T-helper 9 cell (primary cell): ENCODE data around the gene CUL2.
"Not testable (repeated sequence)": the region's sequence is repeated elsewhere in the genome, so short reads cannot be mapped to it uniquely, and the experiment has no call there.

Experiments used
- DNase-seq: peaks from one replicate; pipeline ENCODE4 v3.0.0-alpha.2; 2020
- total RNA-seq, 2 donors: gene quantifications; one replicate each; lab custom pipeline; 2026; lab: John Stamatoyannopoulos, UW

Gene CUL2
- total RNA-seq: 59.1 to 63.0 reads per million in 2 donors

DNA sequence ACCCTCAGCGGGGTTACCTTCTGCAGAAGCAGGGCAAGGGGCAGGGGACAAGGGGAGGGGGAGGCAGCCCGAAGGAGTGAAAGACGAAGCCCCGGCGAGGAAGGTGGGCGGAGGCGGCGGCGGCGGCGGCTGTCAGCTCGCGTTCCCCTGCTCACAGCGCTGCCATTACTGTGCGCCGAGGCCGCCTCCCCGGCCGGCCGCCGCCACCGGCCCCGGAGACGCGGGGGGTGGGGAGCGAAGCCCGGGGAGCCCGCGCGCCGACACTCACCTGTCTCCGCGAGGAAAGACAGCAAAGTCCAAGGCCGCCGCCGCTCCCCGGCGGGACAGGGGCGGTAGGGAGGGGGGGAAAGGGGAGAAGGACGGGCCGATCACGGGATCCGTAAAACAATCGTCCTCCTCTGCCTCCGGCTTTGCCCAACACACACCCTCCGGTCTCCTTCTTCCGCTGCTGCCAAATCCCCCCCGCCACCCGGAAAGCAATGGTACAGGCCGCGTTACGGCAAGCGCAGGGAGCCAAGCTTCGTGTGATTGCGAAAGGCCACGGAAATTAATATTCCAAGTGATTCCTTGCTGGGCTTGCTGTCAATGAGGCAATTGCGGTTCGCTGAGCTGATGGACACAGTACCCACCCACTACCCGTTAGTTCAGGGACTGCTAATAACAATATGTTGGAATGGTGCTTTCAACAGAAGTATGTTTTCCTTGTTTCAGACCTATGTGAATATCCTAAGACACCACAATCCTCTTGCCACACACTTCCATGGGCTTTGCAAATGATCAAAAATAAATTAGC lies at the start of gene CUL2:
Gene CUL2 (minus strand): TSS at position 180 of the 793 bp plus-strand sequence. CDS start 19,024 bp downstream, outside the sequence.
- peak; percentile 89 for DNase-seq

DNA sequence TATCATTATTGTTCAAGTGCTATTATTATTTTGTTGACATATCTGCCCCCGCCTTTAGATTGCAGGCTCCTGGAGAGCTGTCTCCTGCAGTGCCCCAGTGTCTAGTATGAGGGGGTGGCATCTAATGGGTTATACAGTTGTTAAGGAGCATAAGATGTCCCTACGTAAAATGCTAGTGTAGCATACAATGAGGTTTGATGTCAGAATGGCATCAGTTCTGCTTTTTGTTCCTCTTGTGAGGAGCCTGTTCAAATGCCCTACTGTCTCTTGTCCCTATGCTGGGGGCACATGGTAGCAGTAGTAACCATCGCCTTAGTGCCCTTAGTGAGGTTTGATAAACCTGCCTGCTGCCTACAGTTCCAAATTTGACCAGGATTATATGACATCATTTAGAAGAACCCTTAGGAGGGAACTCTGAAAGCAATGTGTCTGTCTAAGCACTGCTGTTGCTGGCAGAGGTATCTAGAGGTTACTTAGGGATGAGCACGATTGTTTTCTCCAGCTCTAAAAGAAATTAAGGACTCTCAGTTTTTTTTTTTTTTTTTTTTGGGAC lies 46.2 kb upstream of the CUL2 start:
- DNase-seq: no peak

DNA sequence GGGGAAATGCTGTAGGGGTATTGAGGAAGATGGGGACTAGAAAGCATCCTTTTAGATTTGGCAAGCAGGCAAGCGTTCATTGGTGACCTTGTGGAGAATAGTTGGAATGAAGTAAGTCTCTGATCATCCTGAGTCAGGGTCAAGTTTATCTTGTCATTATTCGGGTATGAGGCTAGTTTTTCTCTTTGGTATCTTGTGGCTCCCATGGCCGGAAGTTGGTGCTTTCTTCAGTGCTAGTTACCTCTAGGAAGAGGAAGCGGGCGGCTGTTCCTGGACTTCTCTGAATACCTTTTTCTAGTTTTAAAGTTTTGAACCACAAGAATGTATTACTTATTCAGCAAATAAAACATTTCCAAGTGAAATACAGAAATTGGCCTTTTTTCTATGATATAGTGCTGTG lies 45.7 kb upstream of the CUL2 start:
- no peak for DNase-seq

DNA sequence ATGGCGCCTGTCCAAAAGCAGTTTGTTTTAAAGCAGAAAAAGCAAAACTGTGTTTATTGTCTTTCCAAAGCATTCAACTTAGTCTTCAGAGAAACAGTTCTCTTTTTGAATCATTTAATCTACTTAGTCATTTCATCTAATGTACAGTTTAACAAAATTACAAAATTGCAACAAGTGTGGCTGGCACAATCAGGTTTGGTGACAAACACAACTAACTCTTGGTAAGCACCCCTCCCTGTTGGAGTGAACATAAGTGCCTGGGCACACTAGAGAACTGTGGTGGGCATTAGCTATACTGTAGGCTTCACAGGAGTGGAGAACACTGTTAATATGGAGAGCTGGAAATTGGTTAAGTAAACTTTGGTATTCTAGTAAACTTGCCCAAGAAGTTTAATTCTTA lies 43.4 kb upstream of the CUL2 start:
- no peak for DNase-seq

DNA sequence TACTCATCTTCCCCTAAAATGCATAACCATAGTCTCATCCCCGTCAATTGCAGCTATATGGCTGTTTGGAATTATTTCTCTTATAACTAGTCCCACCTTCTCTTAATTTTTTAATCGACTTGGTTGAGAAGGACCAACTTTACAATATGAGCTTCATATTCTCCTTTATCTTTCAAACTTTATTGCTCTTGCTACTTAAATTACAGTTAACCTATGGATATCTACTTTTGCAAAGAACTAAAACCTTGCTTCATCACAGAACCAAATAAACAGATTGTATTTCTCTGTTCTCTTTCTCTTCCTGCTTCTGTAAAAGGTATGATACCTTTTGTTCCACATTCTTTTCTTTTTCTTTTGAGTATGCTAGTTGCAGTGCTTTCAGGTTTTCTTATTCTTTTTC lies 42.6 kb upstream of the CUL2 start:
- no peak for DNase-seq

DNA sequence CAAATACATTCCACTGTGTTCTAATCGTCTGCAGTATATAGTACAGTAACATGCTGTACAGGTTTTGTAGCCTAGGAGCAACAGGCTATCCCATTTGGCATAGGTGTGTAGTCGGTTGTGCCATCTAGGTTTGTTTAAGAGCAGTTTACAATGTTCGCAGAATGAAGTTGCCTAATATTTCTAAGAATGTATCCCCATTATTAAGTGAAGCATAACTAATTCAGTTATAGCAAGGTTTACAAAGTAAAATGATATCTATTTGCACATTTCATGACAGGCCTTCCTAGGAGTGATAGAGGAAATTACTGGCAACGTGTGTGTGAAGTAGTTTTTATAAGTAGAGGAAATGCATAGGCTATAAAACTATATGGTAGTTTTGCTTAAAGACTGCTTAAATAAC lies 40.5 kb upstream of the CUL2 start:
- DNase-seq: no peak

DNA sequence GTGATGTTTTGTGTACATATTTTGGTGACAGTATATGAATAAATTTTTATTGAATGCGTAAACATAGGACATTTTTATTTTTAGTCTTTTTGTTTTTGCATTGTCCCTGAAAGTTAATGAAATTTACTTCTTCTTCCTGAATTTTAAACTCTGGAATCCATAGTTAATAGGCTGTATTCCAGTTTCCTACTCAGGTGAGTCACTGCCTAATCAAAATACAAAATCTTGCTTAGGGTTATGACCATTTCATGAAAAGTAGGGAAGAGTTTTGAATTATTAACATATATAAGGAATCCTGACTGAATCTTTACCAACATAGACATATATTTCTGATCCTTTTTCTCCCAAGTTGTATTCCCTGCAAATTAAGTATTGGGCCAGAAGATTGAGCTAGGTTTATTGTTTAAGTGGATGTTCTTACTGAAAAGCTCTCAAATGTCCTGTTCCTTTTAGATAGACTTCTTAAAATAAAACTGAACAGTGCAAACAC lies 39.1 kb upstream of the CUL2 start:
- DNase-seq: no peak

DNA sequence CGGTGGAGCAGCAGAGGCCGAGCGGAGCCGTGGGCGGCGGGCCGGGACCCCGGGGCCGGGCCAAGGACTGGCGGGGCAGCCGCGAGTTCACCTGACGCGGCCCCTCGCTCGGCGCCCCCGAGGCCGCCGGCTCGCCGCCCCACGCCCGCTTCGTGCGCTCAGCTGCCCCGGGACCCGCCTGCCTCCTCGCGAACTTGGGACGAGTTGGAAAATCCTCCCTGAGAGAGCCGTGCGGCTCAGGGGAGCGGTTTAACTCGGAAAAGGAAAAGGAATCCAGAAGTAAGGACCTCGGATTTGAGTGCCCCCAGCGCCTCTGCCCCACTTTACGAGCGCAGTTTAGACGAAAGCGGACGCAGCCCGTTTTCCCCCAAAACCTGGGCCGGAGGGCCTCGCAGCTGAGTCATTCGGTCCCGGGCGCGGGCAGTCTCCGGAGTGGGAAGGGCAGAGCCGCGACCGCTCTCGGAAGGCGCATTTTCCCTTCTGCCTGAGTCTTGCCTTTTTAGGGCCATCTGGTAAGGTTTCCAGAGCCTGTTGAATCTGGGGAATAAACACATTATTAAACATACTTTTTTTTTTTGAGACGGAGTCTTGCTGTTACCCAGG lies 37.2 kb upstream of the CUL2 start:
- DNase-seq: peak; percentile 55

DNA sequence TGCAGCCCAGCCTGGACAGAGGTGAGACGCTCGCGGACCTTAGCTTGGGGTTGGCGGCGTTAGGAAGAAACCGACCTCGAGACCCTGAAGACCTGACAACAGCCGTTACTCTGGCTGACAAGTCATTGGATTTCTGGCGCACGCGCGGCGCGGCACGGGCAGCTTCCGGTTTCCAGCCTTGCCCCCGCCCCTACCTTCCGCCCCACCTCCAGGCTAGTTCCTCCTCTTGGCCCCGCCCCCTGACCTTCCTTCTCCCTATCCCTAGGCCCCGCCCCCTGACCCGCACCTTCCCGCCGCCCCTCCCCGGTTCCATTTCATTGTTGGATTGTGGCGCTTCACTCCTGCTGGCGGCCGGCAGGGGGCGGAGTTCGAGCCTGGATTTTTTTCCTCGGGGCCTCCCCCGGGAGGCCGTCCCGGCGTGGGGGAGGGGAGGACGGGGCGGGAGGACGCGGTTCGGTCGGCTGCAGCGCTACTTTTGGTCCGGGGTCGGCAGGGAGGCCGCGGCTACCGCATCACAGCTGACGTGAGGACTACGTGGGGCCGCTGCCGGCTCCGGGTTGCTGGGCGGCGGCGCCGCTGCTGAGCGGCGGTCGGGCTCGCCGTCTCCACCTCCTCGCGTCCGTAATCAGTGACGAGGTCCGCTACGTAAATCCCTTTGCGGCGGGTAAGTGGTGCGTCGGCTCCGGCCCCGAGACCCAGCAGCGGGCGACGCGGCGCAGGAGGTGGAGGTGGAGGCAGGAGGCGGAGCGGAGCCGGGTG lies 36.6 kb upstream of the CUL2 start, which contains the start of gene CREM:
Gene CREM (plus strand): TSS at position 317 of the 759 bp plus-strand sequence. CDS start 10,990 bp downstream, outside the sequence.
- DNase-seq: peak; percentile 100

DNA sequence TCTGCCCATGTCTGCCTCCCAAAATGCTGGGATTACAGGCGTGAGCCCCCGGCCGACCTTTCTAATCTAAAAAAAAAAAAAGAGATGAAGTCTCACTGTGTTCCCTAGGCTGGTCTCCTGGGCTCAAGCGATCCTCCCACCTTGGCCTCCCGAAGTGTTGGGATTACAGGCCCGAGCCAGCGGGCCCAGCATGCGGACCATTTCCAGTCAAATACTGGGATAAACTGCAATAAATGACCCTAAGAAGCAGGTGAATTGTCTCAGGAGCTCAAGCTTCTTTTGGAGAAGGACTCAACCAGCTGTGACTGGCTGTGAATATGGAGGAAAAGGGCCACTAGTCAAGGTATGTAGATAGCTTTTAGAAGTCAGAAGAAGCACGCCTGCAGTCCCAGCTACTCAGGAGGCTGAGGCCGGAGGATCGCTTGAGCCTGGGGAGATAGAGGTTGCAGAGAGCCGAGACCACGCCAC lies 36.0 kb upstream of the CUL2 start:
- DNase-seq: no peak

DNA sequence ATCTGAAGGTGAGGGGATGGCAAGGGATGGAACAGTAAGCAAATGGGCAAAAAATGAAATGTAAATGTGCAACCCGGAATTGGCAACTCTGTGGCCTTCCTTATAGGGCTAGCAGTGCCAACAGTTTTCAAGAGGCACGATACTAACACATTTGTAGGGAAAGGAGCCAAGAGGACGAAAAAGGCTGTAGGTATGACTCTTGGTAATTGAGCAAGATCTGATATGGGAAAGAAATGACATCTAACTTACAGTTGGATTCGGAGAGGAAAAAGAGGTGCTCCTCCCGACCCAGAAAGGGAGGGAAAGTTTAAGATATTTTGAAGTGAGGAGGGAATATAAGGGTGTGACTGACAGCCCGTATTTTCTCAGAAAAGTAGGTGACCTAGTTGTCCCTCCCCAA lies 34.4 kb upstream of the CUL2 start:
- DNase-seq: no peak

DNA sequence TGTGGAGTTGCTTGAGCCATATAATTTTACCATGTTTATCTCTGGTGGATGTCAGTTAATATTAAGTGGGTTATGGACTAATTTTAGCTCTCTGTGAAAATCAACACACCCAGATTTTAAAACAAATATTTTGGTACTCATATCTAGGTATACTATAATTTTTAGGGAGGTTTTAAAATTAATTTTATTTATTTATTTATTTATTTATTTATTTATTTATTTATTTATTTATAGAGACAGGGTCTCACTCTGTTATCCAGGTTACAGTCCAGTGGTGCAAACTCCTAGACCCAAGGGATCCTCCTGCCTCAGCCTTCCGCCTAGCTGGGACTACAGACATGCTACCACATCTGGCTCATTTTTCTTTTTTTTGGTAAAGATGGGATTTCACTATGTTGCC lies 29.2 kb upstream of the CUL2 start:
- no peak for DNase-seq

DNA sequence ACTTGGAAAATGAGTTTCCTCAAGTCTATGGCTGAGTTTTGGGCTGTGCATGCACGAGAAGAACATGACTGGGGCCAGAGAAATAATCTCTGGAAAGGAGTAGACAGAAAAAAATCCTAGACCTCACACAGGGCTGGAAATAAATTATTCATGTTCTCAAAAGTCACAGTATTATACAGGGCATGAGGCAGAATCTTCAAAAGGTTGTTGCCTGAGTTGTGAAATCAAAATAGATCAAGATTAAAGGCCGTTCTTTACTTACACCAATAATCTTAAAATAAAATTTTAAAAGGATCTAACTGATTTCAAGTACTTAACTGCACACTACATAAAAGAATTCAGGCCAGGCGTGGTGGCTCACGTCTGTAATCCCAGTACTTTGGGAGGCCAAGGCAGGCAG lies 22.4 kb upstream of the CUL2 start:
- DNase-seq: no peak

DNA sequence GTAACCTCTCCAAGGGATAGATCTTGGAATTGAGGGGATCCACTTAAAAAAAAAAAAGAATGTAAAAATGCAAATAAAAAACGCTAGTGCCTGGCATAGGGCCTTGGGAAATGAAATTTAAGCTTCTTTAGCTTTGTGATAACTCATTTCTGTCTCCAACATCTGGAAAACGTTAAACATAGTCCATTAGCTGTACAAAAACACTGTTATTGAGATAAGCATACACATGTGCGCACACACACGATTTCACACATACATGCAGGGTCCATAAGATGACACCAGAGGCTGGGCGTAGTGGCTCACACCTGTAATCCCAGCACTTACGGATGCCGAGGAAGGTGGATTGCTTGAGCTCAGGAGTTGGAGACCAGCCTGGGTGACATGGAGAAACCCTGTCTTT lies 13.7 kb upstream of the CUL2 start:
- DNase-seq: no peak

DNA sequence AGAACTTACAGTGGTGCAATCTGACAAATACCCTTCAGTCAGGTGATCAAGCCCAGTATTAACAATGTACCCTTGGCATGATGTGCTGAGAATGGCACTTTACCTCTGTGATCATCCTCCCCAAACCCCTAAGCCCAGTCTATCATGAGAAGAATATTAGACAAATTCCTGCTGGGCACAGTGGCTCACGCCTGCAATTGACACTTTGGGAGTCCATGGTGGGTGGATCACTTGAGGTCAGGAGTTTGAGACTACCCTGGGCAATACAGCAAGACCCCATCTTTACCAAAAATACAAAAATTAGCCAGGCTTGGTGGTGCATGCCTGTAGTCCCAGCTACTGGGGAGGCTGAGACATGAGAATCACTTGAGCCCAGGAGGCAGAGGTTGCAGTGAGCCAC lies 7.4 kb upstream of the CUL2 start:
- no peak for DNase-seq

DNA sequence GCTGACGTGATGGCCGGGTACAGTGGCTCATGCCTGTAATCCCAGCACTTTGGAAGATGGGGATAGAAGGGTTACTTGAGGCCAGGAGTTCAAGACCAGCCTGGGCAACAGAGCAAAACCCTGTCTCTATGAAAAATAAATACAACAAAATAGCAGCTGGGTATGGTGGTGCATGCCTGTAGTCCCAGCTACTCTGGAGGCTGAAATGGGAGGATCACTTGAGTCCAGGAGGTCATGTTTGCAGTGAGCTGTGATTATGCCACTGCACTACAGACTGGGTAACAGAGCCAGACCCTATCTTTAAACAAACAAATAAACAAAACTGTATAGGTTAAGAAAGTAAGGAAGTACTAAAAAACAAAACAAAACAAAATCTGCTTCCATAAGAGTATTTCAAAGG lies 6.2 kb upstream of the CUL2 start:
- no peak for DNase-seq

DNA sequence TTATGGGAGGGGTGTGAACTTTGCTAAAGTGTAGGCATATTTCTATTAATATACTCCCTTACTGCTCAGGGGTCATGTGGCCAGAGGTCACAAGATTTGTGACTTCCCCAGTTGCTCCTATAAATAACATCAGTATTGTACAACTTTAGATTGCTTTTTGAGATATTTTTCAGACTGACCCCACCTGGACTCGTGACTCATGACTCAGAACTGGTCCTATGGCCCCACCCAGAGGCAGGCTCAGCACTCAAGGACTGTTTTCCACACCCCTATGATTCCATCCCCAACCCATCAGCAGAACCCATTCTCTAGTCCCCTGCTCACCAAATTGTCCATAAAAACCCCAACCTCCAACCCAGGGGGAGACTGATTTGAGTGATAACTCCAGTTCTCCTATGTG lies 2.7 kb upstream of the CUL2 start:
- no peak for DNase-seq

DNA sequence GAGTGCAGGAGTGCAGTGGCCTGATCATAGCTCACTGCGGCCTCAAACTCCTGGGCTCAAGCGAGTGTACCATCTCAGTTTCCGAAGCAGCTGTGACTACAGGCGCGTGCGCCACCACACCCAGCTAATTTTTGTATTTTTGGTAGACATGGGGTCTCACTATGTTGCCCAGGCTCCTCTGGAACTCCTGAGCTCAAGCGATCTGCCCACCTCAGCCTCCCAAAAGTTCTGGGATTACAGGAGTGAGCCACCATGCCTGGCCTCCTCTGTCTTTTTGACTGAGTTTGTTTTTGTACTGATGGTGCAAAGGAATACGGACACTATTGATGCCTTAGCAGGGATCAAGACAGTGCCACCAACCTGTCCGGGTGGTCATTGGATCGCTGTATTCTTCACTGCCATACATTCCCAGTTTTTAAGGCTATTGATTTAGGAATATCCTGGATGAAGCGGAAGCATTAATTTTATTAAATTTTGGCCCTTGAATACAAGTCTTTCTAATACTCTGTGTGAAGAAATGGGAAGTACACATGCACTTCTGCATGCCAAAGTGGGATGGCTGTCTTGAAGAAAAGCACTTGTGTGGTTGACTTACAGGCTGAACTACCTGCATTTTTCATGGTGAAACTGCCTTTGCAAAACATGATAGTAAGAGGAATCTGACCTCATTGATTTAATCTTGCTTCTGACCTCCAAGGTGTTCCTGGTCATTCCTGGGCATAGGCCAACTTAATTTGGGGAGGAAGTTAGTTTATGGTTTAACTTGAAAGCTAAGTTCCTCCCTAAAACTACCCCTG lies 2.1 kb upstream of the CUL2 start:
- no peak for DNase-seq

DNA sequence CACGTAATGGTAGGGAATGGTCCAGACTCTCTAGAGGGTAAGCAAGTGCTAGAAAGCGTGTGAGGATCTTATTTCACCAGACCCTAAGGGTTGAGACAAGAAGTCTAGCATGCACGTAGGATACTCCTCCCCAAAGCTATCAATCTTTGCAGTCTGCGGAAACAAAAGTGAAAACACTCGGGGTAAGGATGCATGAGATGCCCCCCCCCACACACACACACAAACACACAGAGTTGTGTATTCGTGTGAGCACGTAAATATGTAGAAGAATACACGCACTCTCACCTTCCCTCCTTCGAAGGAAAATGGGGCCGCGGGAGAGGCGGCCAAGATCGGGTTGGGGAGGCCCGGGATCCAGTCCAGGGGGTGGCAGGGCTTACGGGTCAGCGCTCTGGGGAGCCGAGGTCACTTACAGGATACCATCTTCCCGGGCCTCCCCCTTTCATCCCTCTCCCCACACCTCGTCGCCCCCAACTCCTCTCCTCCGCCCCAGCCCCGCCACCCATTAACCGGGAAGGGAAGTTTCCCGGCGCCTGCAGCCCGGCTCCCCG lies 455 bp downstream of the CUL2 start:
- DNase-seq: no peak

DNA sequence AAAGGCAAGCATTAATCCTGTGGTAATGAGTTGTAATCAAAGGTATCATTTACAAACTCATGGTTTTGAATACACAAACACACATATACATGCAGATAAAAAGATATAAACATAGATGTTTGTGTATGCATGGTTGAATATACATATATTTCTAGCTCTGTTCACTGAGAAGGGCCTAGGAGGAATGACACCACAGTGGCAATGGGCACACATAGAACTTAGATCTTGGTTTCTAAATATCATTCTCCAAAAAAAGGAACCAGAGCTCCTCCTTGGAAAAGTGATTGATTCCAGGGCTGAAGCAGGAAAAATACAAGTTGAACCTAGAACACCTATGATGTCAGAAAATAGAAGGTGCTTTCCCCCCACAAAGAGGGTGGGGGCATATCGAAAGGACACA lies 6.9 kb downstream of the CUL2 start:
- DNase-seq: no peak

DNA sequence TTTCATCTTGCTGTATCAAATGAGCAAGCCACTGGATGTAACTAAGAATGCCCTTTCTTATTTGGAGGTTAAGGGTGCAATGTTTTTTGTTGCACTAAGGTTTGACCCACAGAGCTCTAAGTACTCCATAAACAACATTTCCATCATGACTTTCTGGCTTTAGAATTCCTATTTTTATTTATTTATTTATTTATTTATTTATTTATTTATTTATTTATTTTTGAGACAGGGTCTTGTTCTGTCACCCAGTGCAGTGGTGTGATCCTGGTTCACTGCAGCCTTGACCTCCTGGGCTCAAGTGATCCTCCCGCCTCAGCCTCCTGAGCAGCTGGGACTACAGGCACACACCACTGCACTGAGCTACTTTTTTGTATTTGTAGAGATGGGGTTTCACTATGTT lies 9.9 kb downstream of the CUL2 start:
- DNase-seq: not testable (repeated sequence)

DNA sequence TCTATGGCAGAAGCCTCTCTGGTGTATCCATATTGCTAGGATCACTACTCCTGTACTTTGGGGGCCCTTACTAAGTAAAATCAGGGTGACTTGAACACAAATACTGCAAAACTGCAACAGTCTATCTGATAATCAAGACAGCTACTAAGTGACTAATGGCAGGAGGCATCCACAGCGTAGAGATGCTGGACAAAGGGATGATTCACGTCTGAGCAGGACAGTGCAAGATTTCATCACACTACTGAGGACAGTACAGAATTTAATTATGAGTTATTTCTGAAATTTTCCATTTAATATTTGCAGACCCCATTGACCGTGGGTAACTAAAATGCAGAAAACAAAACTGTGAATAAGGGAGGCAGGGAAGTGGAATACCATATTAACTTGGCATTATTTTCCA lies 10.4 kb downstream of the CUL2 start:
- no peak for DNase-seq
